Activated CD8-positive, alpha-beta memory T cell treated with anti-CD3 and anti-CD28 coated beads, Interleukin-2, amount 50 U/mL, for 48 hours (primary cell): ENCODE data around the gene DTNA.
"Not testable (repeated sequence)": the region's sequence is repeated elsewhere in the genome, so short reads cannot be mapped to it uniquely, and the experiment has no call there.

ENCODE experiments used
- DNase-seq: peaks from one replicate; pipeline ENCODE4 v3.0.0-alpha.2; 2020

The DTNA gene

GRCh38 chr18:34726286-34727004, 16.3 kb downstream of the DTNA start:
- no peak for DNase-seq

GRCh38 chr18:34729264-34729663, 19.2 kb downstream of the DTNA start:
- DNase-seq = no peak

GRCh38 chr18:34729740-34730355, 19.8 kb downstream of the DTNA start:
- no peak for DNase-seq

- DNase-seq = no peak
Measured at GRCh38 chr18:34730774-34731173, 20.7 kb downstream of the DTNA start.

- DNase-seq = no peak
Measured at GRCh38 chr18:34734056-34734455, 24.0 kb downstream of the DTNA start.

- not testable (repeated sequence) for DNase-seq
Measured at GRCh38 chr18:34734526-34734925, 24.4 kb downstream of the DTNA start.

GRCh38 chr18:34738175-34738894, 28.2 kb downstream of the DTNA start:
- no peak for DNase-seq

- no peak for DNase-seq
Measured at GRCh38 chr18:34740101-34740500, 30.0 kb downstream of the DTNA start.

GRCh38 chr18:34740724-34741123, 30.6 kb downstream of the DTNA start:
- no peak for DNase-seq

- no peak for DNase-seq
Measured at GRCh38 chr18:34741401-34741800, 31.3 kb downstream of the DTNA start.

GRCh38 chr18:34742891-34743341, 32.8 kb downstream of the DTNA start:
- no peak for DNase-seq

- DNase-seq = no peak
Measured at GRCh38 chr18:34744569-34744968, 34.5 kb downstream of the DTNA start.

- DNase-seq = no peak
Measured at GRCh38 chr18:34746614-34747013, 36.5 kb downstream of the DTNA start.

- DNase-seq = no peak
Measured at GRCh38 chr18:34749721-34750120, 39.6 kb downstream of the DTNA start.

- no peak for DNase-seq
Measured at GRCh38 chr18:34752056-34752455, 42.0 kb downstream of the DTNA start.

- DNase-seq = no peak
Measured at GRCh38 chr18:34754300-34754699, 44.2 kb downstream of the DTNA start.

- DNase-seq = no peak
Measured at GRCh38 chr18:34757666-34758065, 47.6 kb downstream of the DTNA start.

- no peak for DNase-seq
Measured at GRCh38 chr18:34758378-34758948, 48.4 kb downstream of the DTNA start.

GRCh38 chr18:34760444-34760843, 50.3 kb downstream of the DTNA start:
- no peak for DNase-seq

- no peak for DNase-seq
Measured at GRCh38 chr18:34764451-34764850, 54.4 kb downstream of the DTNA start.

GRCh38 chr18:34767601-34768027, 57.5 kb downstream of the DTNA start:
- DNase-seq = no peak

GRCh38 chr18:34771958-34772357, 61.9 kb downstream of the DTNA start:
- no peak for DNase-seq

- DNase-seq = no peak
Measured at GRCh38 chr18:34772887-34773286, 62.8 kb downstream of the DTNA start.

GRCh38 chr18:34773378-34773777, 63.3 kb downstream of the DTNA start:
- no peak for DNase-seq
